ENCODE measurements around the gene SLC7A5. TPM values are rescaled to one million over a fixed set of nuclear protein-coding genes. Genes with fewer than 3 reads are reported as not detected.

The SLC7A5 gene
- total RNA-seq, 4 donors from 2014 or later, result 3.3 to 17.7 (median 4.3) TPM

DNA sequence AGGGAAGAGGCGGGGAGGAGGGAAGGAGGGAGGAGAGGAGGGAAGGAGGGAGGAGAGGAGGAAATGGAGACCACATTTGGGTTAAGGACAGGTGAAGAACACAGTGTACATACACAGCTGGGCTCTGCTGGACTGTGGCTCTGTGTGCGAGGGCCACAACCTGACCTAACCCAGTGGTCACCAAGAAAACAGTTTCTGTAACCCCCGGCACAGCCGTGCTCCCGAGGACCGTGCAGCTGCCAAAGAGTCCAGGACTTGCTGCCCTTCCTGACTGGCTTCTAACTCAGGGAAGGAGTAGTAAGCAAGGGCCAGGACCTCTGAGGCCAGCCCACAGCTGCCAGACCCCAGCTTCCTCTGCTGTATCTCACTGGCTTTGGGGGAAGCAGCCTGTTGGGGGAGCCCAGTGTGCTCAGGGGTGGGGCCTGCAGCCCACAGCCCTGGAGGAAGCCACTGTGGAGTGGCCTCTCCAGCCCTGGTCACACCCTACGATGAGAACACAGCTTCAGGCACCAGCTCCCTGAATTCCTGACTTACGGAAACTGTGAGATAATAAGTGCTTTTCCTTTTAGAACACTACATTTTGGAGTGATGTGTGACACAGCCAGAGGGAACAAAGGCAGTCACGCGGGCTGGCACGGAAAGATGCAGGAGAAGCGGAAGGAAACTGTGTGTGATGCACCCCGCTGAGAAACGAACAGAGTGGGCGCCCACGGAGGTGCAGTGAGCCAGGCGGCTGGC is 32.3 kb downstream of the SLC7A5 start:
- peaks cover 8 to 83% (median 41%) of the 10 kb centered on the region in 4 donors for H3K36me3 ChIP-seq
- WGBS, result 88% methylated on average over 17 of the region's 17 CpGs
- H3K9me3 ChIP-seq, result no peaks in the 10 kb centered on the region
- no peak overlapping the region for H3K27ac ChIP-seq (replicated peaks in 1 of 4)
- intact Hi-C loops (cut with DNase I), result no loop called here
- H3K27me3 ChIP-seq, result no peaks in the 10 kb centered on the region
- TF ChIP-seq, protein P1, sequence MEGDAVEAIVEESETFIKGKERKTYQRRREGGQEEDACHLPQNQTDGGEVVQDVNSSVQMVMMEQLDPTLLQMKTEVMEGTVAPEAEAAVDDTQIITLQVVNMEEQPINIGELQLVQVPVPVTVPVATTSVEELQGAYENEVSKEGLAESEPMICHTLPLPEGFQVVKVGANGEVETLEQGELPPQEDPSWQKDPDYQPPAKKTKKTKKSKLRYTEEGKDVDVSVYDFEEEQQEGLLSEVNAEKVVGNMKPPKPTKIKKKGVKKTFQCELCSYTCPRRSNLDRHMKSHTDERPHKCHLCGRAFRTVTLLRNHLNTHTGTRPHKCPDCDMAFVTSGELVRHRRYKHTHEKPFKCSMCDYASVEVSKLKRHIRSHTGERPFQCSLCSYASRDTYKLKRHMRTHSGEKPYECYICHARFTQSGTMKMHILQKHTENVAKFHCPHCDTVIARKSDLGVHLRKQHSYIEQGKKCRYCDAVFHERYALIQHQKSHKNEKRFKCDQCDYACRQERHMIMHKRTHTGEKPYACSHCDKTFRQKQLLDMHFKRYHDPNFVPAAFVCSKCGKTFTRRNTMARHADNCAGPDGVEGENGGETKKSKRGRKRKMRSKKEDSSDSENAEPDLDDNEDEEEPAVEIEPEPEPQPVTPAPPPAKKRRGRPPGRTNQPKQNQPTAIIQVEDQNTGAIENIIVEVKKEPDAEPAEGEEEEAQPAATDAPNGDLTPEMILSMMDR (IDR thresholded peaks at IDR 0.05), result no peak
- TF ChIP-seq POLR2AphosphoS5 (IDR thresholded peaks at IDR 0.05), result no peak
- peaks cover 7 to 15% (median 13%) of the 10 kb centered on the region in 4 donors for H3K4me1 ChIP-seq
- DNase-seq (ENCODE audit: extremely low spot score), result no peak
- H3K4me3 ChIP-seq, result no peak overlapping the region

DNA sequence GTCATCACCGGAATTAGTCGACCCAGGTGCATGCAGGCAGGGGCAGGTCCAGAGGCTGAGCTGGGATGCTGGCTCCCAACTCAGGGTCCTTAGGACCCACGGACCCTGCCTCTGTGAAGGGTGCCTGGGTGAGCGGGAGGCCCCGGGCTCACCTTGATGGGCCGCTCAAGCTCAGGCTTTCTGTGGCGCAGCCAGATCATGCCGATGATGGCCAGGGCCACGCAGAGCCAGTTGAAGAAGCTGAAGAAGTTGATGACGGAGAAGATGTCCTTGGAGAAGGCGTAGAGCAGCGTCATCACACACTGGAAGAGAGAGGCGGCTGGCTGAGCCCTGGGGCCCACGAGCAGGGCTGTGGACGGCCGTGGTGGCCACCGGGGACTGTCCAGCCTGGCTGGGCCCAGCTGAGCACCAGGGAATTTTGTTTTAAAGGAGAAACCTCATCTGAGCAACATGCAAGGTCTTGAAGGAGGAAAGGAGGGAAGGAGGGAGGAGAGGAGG is 32.9 kb downstream of the SLC7A5 start:
- DNase-seq (ENCODE audit: extremely low spot score), result no peak
- H3K4me3 ChIP-seq, result no peak overlapping the region
- WGBS, result 92% methylated on average over 14 of the region's 17 CpGs
- H3K27me3 ChIP-seq, result no peaks in the 10 kb centered on the region
- H3K36me3 ChIP-seq, result peaks cover 9 to 80% (median 44%) of the 10 kb centered on the region in 4 donors
- intact Hi-C loops (cut with DNase I), result no loop called here
- H3K27ac ChIP-seq (replicated peaks in 1 of 4), result no peak overlapping the region
- H3K4me1 ChIP-seq, result peaks cover 7 to 15% (median 13%) of the 10 kb centered on the region in 4 donors
- H3K9me3 ChIP-seq, result no peaks in the 10 kb centered on the region
- TF ChIP-seq POLR2AphosphoS5 (IDR thresholded peaks at IDR 0.05) (no peak), EP300 (IDR thresholded peaks at IDR 0.05) (no peak), POLR2A (IDR thresholded peaks at IDR 0.05; ENCODE audit: low read depth) (no peak)
- TF ChIP-seq, protein P1 (IDR thresholded peaks at IDR 0.05), result no peak

DNA sequence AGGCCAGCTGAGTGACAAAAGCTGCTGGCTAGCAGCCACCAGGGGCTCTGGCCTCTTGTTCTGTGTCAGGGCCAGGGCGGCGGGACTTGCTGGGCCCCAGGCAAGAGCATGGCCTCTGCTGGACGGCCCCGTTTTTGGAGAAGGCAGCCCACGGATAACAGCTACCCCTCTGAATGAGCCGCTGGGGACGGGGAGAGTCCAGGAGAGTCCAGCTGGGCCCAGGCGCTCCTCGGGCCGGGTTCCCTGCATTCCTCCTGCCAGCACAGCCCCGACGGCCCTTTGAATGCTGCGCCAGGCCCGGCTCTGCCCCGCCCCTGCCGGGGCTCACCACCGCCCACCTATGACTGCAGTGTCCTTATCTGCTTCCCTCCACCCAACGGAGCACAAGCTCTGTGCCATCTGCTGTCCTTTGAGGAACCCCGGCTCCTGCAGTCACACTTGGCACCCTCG is 33.4 kb downstream of the SLC7A5 start:
- Histone ChIP-seq H3K4me1 (peaks cover 7 to 15% (median 13%) of the 10 kb centered on the region in 4 donors), H3K36me3 (peaks cover 9 to 83% (median 47%) of the 10 kb centered on the region in 4 donors), H3K27me3 (no peaks in the 10 kb centered on the region), H3K9me3 (no peaks in the 10 kb centered on the region), H3K4me3 (no peak overlapping the region), H3K27ac (replicated peaks in 1 of 4) (no peak overlapping the region)
- TF ChIP-seq, protein P1 (IDR thresholded peaks at IDR 0.05), result no peak
- TF ChIP-seq POLR2A (IDR thresholded peaks at IDR 0.05; ENCODE audit: low read depth) (no peak), EP300 (IDR thresholded peaks at IDR 0.05) (no peak), POLR2AphosphoS5 (IDR thresholded peaks at IDR 0.05) (no peak)
- no peak for DNase-seq (ENCODE audit: extremely low spot score)
- intact Hi-C loops (cut with DNase I), result no loop called here
- WGBS, result 86% methylated on average over 16 of the region's 20 CpGs

DNA sequence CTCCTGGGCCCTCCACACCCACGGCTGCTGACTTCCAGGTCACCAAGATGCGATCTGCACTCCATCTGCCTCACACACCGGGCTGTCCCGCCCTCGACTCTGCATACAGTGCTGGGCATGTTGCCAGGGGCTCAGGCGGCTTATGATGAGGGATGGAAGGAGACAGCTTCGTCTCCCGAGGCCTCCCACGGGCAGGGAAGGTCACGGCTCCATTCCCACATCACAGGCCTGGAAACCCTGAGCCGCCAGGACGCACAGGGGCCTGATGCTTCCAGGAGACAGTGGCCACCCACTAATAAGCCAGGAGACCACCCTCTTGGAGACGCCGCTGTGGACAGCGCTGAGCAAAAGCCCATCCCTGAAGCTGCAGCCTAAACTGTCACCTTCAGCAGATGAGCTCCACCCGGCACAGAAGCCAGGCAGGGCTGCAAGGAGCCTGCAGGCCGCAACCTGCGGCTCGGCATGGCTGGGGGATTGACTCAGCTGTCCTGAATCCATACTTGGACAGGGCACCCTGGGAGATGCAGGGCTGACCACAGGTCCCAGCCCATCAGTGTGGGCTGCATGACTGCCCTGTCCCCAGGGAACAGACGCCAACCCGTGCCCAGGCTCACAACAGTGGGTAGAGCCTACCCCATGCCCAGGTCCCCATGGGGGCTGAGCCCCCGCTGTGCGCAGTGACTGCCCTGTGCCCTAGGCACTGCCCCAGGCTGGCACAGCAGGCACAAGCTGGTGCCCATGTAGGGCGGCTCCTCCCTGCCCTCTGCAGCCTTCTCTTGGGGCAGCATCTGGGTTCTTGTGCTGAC is 34.4 kb downstream of the SLC7A5 start:
- Histone ChIP-seq H3K27ac (replicated peaks in 1 of 4) (peak overlapping the region in 2 of 4 donors; percentile 60 to 61), H3K9me3 (no peaks in the 10 kb centered on the region), H3K36me3 (peaks cover 9 to 85% (median 47%) of the 10 kb centered on the region in 4 donors), H3K4me3 (no peak overlapping the region), H3K4me1 (peaks cover 7 to 15% (median 13%) of the 10 kb centered on the region in 4 donors), H3K27me3 (no peaks in the 10 kb centered on the region)
- 34% methylated on average over 10 of the region's 24 CpGs for WGBS
- DNase-seq (ENCODE audit: extremely low spot score), result no peak
- intact Hi-C loops (cut with DNase I), result no loop called here
- TF ChIP-seq EP300 (IDR thresholded peaks at IDR 0.05) (no peak), POLR2AphosphoS5 (IDR thresholded peaks at IDR 0.05) (peak in 1 of 2 donors; percentile 38)

Measured in esophagus muscularis mucosa (tissue), 4 donors.